ENCODE measurements around the gene RAB9A. TPM values are rescaled to one million over a fixed set of nuclear protein-coding genes. Genes with fewer than 3 reads are reported as not detected.

Gene RAB9A
- 23.6 and 26.5 TPM in 2 replicates for total RNA-seq

GRCh38 chrX:13688958-13689740, at the start of gene RAB9A:
RAB9A (plus strand) TSS chrX:13689128; CDS start chrX:13708747, 19,619 bp downstream.

GRCh38 chrX:13652850-13653693, 35.9 kb upstream of the RAB9A start, which contains the start of gene TCEANC:
TCEANC (plus strand) TSS chrX:13653141; CDS start chrX:13662509, 9,368 bp downstream.

GRCh38 chrX:13734278-13735172, 45.6 kb downstream of the RAB9A start, which contains the start of the genes OFD1 and TRAPPC2:
OFD1 (plus strand) TSS chrX:13734748; CDS start chrX:13735072, 324 bp downstream.
TRAPPC2 (minus strand) TSS chrX:13734620; CDS start chrX:13719963, 14,657 bp downstream.

Other genes with a start within 250 kb of the RAB9A start
- not detected in 2 replicates for gene EGFL6, start 119.5 kb upstream of the RAB9A start, total RNA-seq
- gene TCEANC, start 36.0 kb upstream of the RAB9A start, total RNA-seq, result 1.8 and 1.9 TPM in 2 replicates
- 5.0 and 6.1 TPM in 2 replicates for gene TRAPPC2, start 45.5 kb downstream of the RAB9A start, total RNA-seq
- gene OFD1, start 45.6 kb downstream of the RAB9A start, total RNA-seq, result 4.6 and 4.9 TPM in 2 replicates
- gene GPM6B, start 128.0 kb downstream of the RAB9A start, total RNA-seq, result 14.8 and 23.0 TPM in 2 replicates